GM19043 (cell line): ENCODE results near the gene TAPT1.

Source experiments
- ATAC-seq: cut with Tn5 transposase; IDR thresholded peaks from one replicate; pipeline ENCODE4 v1.9.1; 2021; ENCODE audit warnings: low read depth; ENCODE audit not compliant: unreplicated experiment

The TAPT1 gene

GRCh38 chr4:16113741-16114140 is 112.5 kb downstream of the TAPT1 start:
- ATAC-seq: no peak

GRCh38 chr4:16111533-16111932 is 114.7 kb downstream of the TAPT1 start:
- no peak for ATAC-seq

- ATAC-seq: no peak
These were observed 115.5 kb downstream of the TAPT1 start for GRCh38 chr4:16110661-16111290.
